IMR-90 (cell line): ENCODE results near the gene RNF40. TPM values are rescaled to one million over a fixed set of nuclear protein-coding genes. Genes with fewer than 3 reads are reported as not detected.

Experiments used
- BHLHE40 ChIP-seq: fragments of 150-350 bp; IDR thresholded peaks from 2 replicates; pipeline ENCODE4 v1.6.1; 2016; ENCODE audit warnings: mild to moderate bottlenecking, low read depth, low read length
- CEBPB ChIP-seq: IDR thresholded peaks from 2 replicates; pipeline ENCODE4 v1.6.1; 2012; ENCODE audit warnings: low read depth, low read length, improper control_type of control experiment
- FOS ChIP-seq: fragments of 150-350 bp; IDR thresholded peaks from 2 replicates; pipeline ENCODE4 v1.6.1; 2016; ENCODE audit warnings: low read depth, low read length
- RAD21 ChIP-seq: IDR thresholded peaks from 2 replicates; pipeline ENCODE4 v1.6.1; 2012; ENCODE audit warnings: low read length, improper control_type of control experiment
- polyA plus RNA-seq, 3 experiments: library from polyadenylated mRNA; depleted of rRNA; stranded (reverse); fragments of >200 nt; gene quantifications; 2 replicates each; pipeline ENCODE4 v1.2.3, GENCODE V29; 2012; ENCODE audit warnings: low replicate concordance in 1 of 3
- total RNA-seq: library from RNA; depleted of rRNA; stranded (reverse); fragments of >200 nt; gene quantifications from 2 replicates; pipeline ENCODE4 v1.2.3, GENCODE V29; 2012

RNF40 gene
- total and polyA plus RNA-seq, 2 of the 4 experiments (the other 2 are of a cell fraction) = 46.7 to 72.4 TPM

GRCh38 chr16:30785126-30786106, 23.3 kb downstream of the RNF40 start (continued):
- no peak for TF ChIP-seq RAD21
- TF ChIP-seq FOS = no peak
- TF ChIP-seq BHLHE40 = no peak
- no peak for TF ChIP-seq CEBPB
